ENCODE data around the gene PTGES3.
"Not testable (repeated sequence)": the region's sequence is repeated elsewhere in the genome, so short reads cannot be mapped to it uniquely, and the experiment has no call there.

Gene PTGES3

GRCh38 chr12:56688129-56688845, at the start of gene PTGES3:
PTGES3 (minus strand) TSS chr12:56688284; CDS start chr12:56687999, 285 bp downstream.
- ATAC-seq, result peak; percentile 83
- DNase-seq, result peak; percentile 98

GRCh38 chr12:56728139-56728861, 40.2 kb upstream of the PTGES3 start:
- ATAC-seq, result no peak
- DNase-seq, result no peak

- DNase-seq, ATAC-seq: not testable (repeated sequence)
Observed at GRCh38 chr12:56726196-56726675, 38.2 kb upstream of the PTGES3 start.

- no peak for DNase-seq
- no peak for ATAC-seq
Observed at GRCh38 chr12:56725723-56726102, 37.6 kb upstream of the PTGES3 start.

- peak; percentile 99 for ATAC-seq
- peak; percentile 98 for DNase-seq
Observed at GRCh38 chr12:56724972-56725722, 37.1 kb upstream of the PTGES3 start, which contains the start of gene NACA. NACA (minus strand) TSS chr12:56725299; CDS start chr12:56724521, 778 bp downstream.

- ATAC-seq (no peak), DNase-seq (peak; percentile 24)
Observed at GRCh38 chr12:56724701-56724971, 36.6 kb upstream of the PTGES3 start.

GRCh38 chr12:56723889-56724700, 36.0 kb upstream of the PTGES3 start:
- no peak for DNase-seq
- no peak for ATAC-seq

- DNase-seq (no peak), ATAC-seq (no peak)
Observed at GRCh38 chr12:56723352-56723751, 35.3 kb upstream of the PTGES3 start.

GRCh38 chr12:56722832-56723231, 34.7 kb upstream of the PTGES3 start:
- no peak for DNase-seq

GRCh38 chr12:56721721-56722120, 33.6 kb upstream of the PTGES3 start:
- no peak for ATAC-seq

More at GRCh38 chr12:56722832-56723231, 34.7 kb upstream of the PTGES3 start:
- no peak for ATAC-seq

GRCh38 chr12:56721216-56721615, 33.1 kb upstream of the PTGES3 start:
- no peak for ATAC-seq
- DNase-seq, result no peak

More at GRCh38 chr12:56721721-56722120, 33.6 kb upstream of the PTGES3 start:
- DNase-seq, result no peak

GRCh38 chr12:56720731-56721151, 32.7 kb upstream of the PTGES3 start:
- no peak for DNase-seq
- ATAC-seq, result no peak

GRCh38 chr12:56719056-56719455, 31.0 kb upstream of the PTGES3 start:
- no peak for ATAC-seq
- no peak for DNase-seq

GRCh38 chr12:56718636-56719035, 30.6 kb upstream of the PTGES3 start:
- ATAC-seq (no peak), DNase-seq (no peak)

GRCh38 chr12:56718149-56718548, 30.1 kb upstream of the PTGES3 start:
- ATAC-seq (no peak), DNase-seq (no peak)

GRCh38 chr12:56716933-56717880, 29.1 kb upstream of the PTGES3 start:
- no peak for DNase-seq
- no peak for ATAC-seq

GRCh38 chr12:56716458-56716857, 28.4 kb upstream of the PTGES3 start:
- no peak for DNase-seq
- no peak for ATAC-seq

GRCh38 chr12:56715798-56716197, 27.7 kb upstream of the PTGES3 start:
- no peak for ATAC-seq

GRCh38 chr12:56714431-56714929, 26.4 kb upstream of the PTGES3 start:
- ATAC-seq (no peak), DNase-seq (no peak)

More at GRCh38 chr12:56715798-56716197, 27.7 kb upstream of the PTGES3 start:
- no peak for DNase-seq

GRCh38 chr12:56713345-56713744, 25.3 kb upstream of the PTGES3 start:
- no peak for ATAC-seq
- no peak for DNase-seq
